ENCODE results near the gene CFAP251. TPM values are rescaled to one million over a fixed set of nuclear protein-coding genes. Genes with fewer than 3 reads are reported as not detected.
A peak's percentile ranks its signal among the peaks of the same experiment; 100 is the strongest.

CFAP251 gene
- total RNA-seq, 1 experiment from 2014 or later, result 3.2 TPM

- peak; percentile 56 for ATAC-seq
- POLR2A ChIA-PET (ENCODE audit: unreplicated experiment), result interaction anchor here (0.6 to 1.2 kb wide), 2 partner anchors 26 to 32 kb away, joined by 4 to 5 read pairs; no protein-coding TSS in a partner anchor
- Histone ChIP-seq H3K4me3 (ENCODE audit: low read length) (peak within 1 kb of the TSS; percentile 93), H3K9me3 (ENCODE audit: low read length) (no peaks in the 10 kb centered on the region; the same call in 1 of the 2 replicates), H2AFZ (ENCODE audit: low read length) (peak within 1 kb of the TSS; percentile 89), H4K20me1 (ENCODE audit: low read length) (0 out of 2 replicates have a peak, but pooled peaks cover 4% of the 10 kb centered on the region), H3K9ac (ENCODE audit: low read length) (peak within 1 kb of the TSS; percentile 91), H3K4me1 (ENCODE audit: insufficient read depth, low read length) (peaks cover 21% of the 10 kb centered on the region), H3K27ac (ENCODE audit: low read length) (peak within 1 kb of the TSS; percentile 91), H3F3A (ENCODE audit: low read length, unreplicated experiment) (no peaks in the 10 kb centered on the region), H3K79me2 (ENCODE audit: low read length) (peaks cover 60% of the 10 kb centered on the region), H3K4me2 (ENCODE audit: low read length) (peak within 1 kb of the TSS; percentile 95), H3K36me3 (ENCODE audit: low read depth, low read length) (no peaks in the 10 kb centered on the region), H3K27me3 (ENCODE audit: low read length) (no peaks in the 10 kb centered on the region), H3K9me2 (replicated peaks; ENCODE audit: low read length) (no peaks in the 10 kb centered on the region)
- peak; percentile 76 for DNase-seq
- CTCF ChIA-PET, result interaction anchor here (1.0 kb wide), 1 partner anchor 30 kb away, joined by 4 read pairs; no protein-coding TSS in a partner anchor
- intact Hi-C loops (cut with micrococcal nuclease), result loop anchor here (2.0 to 10.0 kb wide), 3 partner anchors 69 to 227 kb away; partner anchors contain the start of genes CFAP251 and RHOF
- TF ChIP-seq EZH2 (IDR thresholded peaks at IDR 0.05; ENCODE audit: low read length, unreplicated experiment) (no peak), EZH2phosphoT487 (IDR thresholded peaks at IDR 0.05; ENCODE audit: borderline replicate concordance, low read length) (no peak), CTCF (conservative IDR thresholded peaks at IDR 0.05; ENCODE audit: low read depth, low read length) (no peak)
- BruUV-seq (replicated peaks), result no TSS peak
Measured at GRCh38 chr12:122021822-122022392, 103.5 kb downstream of the CFAP251 start, which contains the start of gene BCL7A. TSS of gene BCL7A (plus strand) at chr12:122021884. CDS start at chr12:122022092, 208 bp downstream.

GRCh38 chr12:122022393-122023338 lies 104.3 kb downstream of the CFAP251 start:
- H3F3A ChIP-seq (ENCODE audit: low read length, unreplicated experiment), result no peaks in the 10 kb centered on the region
- H3K9me2 ChIP-seq (replicated peaks; ENCODE audit: low read length), result no peaks in the 10 kb centered on the region
- H3K79me2 ChIP-seq (ENCODE audit: low read length), result peaks cover 67% of the 10 kb centered on the region
- H3K9me3 ChIP-seq (ENCODE audit: low read length), result no peaks in the 10 kb centered on the region; the same call in 1 of the 2 replicates
- DNase-seq (peak; percentile 44), ATAC-seq (peak; percentile 3)
- H3K27ac ChIP-seq (ENCODE audit: low read length), result peak overlapping the region; percentile 91
- H3K9ac ChIP-seq (ENCODE audit: low read length), result peak overlapping the region; percentile 91
- no peaks in the 10 kb centered on the region for H3K36me3 ChIP-seq (ENCODE audit: low read depth, low read length)
- no peak for TF ChIP-seq EZH2phosphoT487 (IDR thresholded peaks at IDR 0.05; ENCODE audit: borderline replicate concordance, low read length)
- TF ChIP-seq EZH2 (IDR thresholded peaks at IDR 0.05; ENCODE audit: low read length, unreplicated experiment), result no peak
- no peak for TF ChIP-seq CTCF (conservative IDR thresholded peaks at IDR 0.05; ENCODE audit: low read depth, low read length)
- peak overlapping the region; percentile 95 for H3K4me2 ChIP-seq (ENCODE audit: low read length)
- TSS peak; percentile 90 for BruUV-seq (replicated peaks)
- peak overlapping the region; percentile 55 for H2AFZ ChIP-seq (ENCODE audit: low read length)
- H3K4me3 ChIP-seq (ENCODE audit: low read length), result peak overlapping the region; percentile 78
- H4K20me1 ChIP-seq (ENCODE audit: low read length), result peaks cover 4% of the 10 kb centered on the region; the same call in 1 of the 2 replicates
- H3K27me3 ChIP-seq (ENCODE audit: low read length), result no peaks in the 10 kb centered on the region
- H3K4me1 ChIP-seq (ENCODE audit: insufficient read depth, low read length), result peaks cover 21% of the 10 kb centered on the region
- CTCF ChIA-PET, result interaction anchor here (1.0 kb wide), 1 partner anchor 69 kb away, joined by 8 read pairs; no protein-coding TSS in a partner anchor
- intact Hi-C loops (cut with micrococcal nuclease), result loop anchor here (1.0 to 10.0 kb wide), 6 partner anchors 30 to 228 kb away; partner anchors contain the start of genes CFAP251 and RHOF
- POLR2A ChIA-PET (ENCODE audit: unreplicated experiment), result interaction anchor here (0.5 to 1.7 kb wide), 2 partner anchors 31 to 1143 kb away, joined by 4 to 12 read pairs; no protein-coding TSS in a partner anchor
